ENCODE data around the gene DPPA3. TPM values are rescaled to one million over a fixed set of nuclear protein-coding genes. Genes with fewer than 3 reads are reported as not detected.

The DPPA3 gene
- total RNA-seq, 1 donor from 2014 or later = not detected

- no peaks in the 10 kb centered on the region for H3K4me1 ChIP-seq (ENCODE audit: insufficient read depth, low read length)
- no peaks in the 10 kb centered on the region for H3K4me1 Mint-ChIP-seq (ENCODE audit: low read depth, unreplicated experiment)
- H3K27ac ChIP-seq (ENCODE audit: low read depth, low read length) = no peak overlapping the region
- no peaks in the 10 kb centered on the region for H3K9me3 Mint-ChIP-seq (ENCODE audit: unreplicated experiment)
- no peak for TF ChIP-seq EZH2 (IDR thresholded peaks at IDR 0.05; ENCODE audit: insufficient read depth, low read length)
- no peak for TF ChIP-seq CTCF (IDR thresholded peaks at IDR 0.05; ENCODE audit: insufficient read depth, low read depth, low read length)
- DNase-seq (ENCODE audit: low read depth) (no peak), FAIRE-seq (no peak)
- H3K36me3 ChIP-seq (ENCODE audit: insufficient read depth, low read length) = no peaks in the 10 kb centered on the region
- H3K9me3 ChIP-seq (ENCODE audit: insufficient read depth, low read depth, low read length) = peaks cover under 1% of the 10 kb centered on the region
- no peaks in the 10 kb centered on the region for H3K36me3 Mint-ChIP-seq (ENCODE audit: low read depth, unreplicated experiment)
- no peak overlapping the region for H3K9ac ChIP-seq (ENCODE audit: low read length)
- no peak overlapping the region for H2AFZ ChIP-seq (ENCODE audit: low read depth, low read length)
- no peaks in the 10 kb centered on the region for H3K79me2 ChIP-seq (ENCODE audit: insufficient read depth, low read length)
- no peak overlapping the region for H3K4me2 ChIP-seq (ENCODE audit: low read length)
- no peak overlapping the region for H3K27ac Mint-ChIP-seq (ENCODE audit: unreplicated experiment)
- H3K27me3 ChIP-seq (ENCODE audit: insufficient read depth, low read length) = no peaks in the 10 kb centered on the region
- no peak overlapping the region for H3K4me3 ChIP-seq (ENCODE audit: insufficient read depth, low read depth, low read length)
- no peaks in the 10 kb centered on the region for H4K20me1 ChIP-seq (ENCODE audit: insufficient read depth, low read length)
- no peaks in the 10 kb centered on the region for H3K27me3 Mint-ChIP-seq (ENCODE audit: low read depth, unreplicated experiment)
- H3K4me3 Mint-ChIP-seq (ENCODE audit: unreplicated experiment) = no peak overlapping the region
These were observed 37.6 kb downstream of the DPPA3 start for GRCh38 chr12:7748852-7749251.

GRCh38 chr12:7749442-7749841, 38.2 kb downstream of the DPPA3 start:
- no peak overlapping the region for H3K27ac Mint-ChIP-seq (ENCODE audit: unreplicated experiment)
- no peaks in the 10 kb centered on the region for H3K27me3 Mint-ChIP-seq (ENCODE audit: low read depth, unreplicated experiment)
- H3K27me3 ChIP-seq (ENCODE audit: insufficient read depth, low read length) = no peaks in the 10 kb centered on the region
- no peaks in the 10 kb centered on the region for H4K20me1 ChIP-seq (ENCODE audit: insufficient read depth, low read length)
- TF ChIP-seq CTCF (IDR thresholded peaks at IDR 0.05; ENCODE audit: insufficient read depth, low read depth, low read length) = no peak
- no peak for TF ChIP-seq EZH2 (IDR thresholded peaks at IDR 0.05; ENCODE audit: insufficient read depth, low read length)
- no peak overlapping the region for H2AFZ ChIP-seq (ENCODE audit: low read depth, low read length)
- H3K9me3 Mint-ChIP-seq (ENCODE audit: unreplicated experiment) = no peaks in the 10 kb centered on the region
- no peak overlapping the region for H3K27ac ChIP-seq (ENCODE audit: low read depth, low read length)
- H3K9ac ChIP-seq (ENCODE audit: low read length) = no peak overlapping the region
- H3K4me1 Mint-ChIP-seq (ENCODE audit: low read depth, unreplicated experiment) = no peaks in the 10 kb centered on the region
- FAIRE-seq (no peak), DNase-seq (ENCODE audit: low read depth) (no peak)
- no peak overlapping the region for H3K4me3 Mint-ChIP-seq (ENCODE audit: unreplicated experiment)
- no peaks in the 10 kb centered on the region for H3K36me3 ChIP-seq (ENCODE audit: insufficient read depth, low read length)
- no peaks in the 10 kb centered on the region for H3K79me2 ChIP-seq (ENCODE audit: insufficient read depth, low read length)
- no peak overlapping the region for H3K4me3 ChIP-seq (ENCODE audit: insufficient read depth, low read depth, low read length)
- H3K4me1 ChIP-seq (ENCODE audit: insufficient read depth, low read length) = no peaks in the 10 kb centered on the region
- H3K9me3 ChIP-seq (ENCODE audit: insufficient read depth, low read depth, low read length) = no peaks in the 10 kb centered on the region
- H3K4me2 ChIP-seq (ENCODE audit: low read length) = no peak overlapping the region
- H3K36me3 Mint-ChIP-seq (ENCODE audit: low read depth, unreplicated experiment) = no peaks in the 10 kb centered on the region

DNA sequence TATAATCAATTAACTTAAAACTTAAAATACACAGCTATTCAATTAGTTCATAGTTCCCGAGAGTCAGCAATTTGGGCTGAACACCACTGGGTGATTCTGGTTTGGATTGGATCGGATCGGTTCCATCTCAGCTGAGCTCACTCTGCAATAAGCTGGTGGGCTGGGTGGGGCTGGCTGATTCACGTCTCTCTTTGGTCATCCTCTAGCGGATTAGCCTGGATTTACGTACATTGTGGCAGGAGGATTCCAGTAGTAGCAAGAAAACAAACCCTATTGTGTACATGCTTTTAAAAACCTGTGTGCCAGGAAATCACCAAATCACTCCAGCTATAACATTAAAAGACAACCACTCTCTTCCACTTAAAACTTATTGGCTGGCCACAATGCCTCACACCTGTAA, 39.1 kb downstream of the DPPA3 start:
- Histone ChIP-seq H3K9me3 (ENCODE audit: insufficient read depth, low read depth, low read length) (no peaks in the 10 kb centered on the region), H3K4me2 (ENCODE audit: low read length) (no peak overlapping the region), H3K27me3 (ENCODE audit: insufficient read depth, low read length) (no peaks in the 10 kb centered on the region), H3K36me3 (ENCODE audit: insufficient read depth, low read length) (no peaks in the 10 kb centered on the region), H3K79me2 (ENCODE audit: insufficient read depth, low read length) (no peaks in the 10 kb centered on the region), H2AFZ (ENCODE audit: low read depth, low read length) (no peak overlapping the region), H3K4me3 (ENCODE audit: insufficient read depth, low read depth, low read length) (no peak overlapping the region), H3K9ac (ENCODE audit: low read length) (no peak overlapping the region), H4K20me1 (ENCODE audit: insufficient read depth, low read length) (no peaks in the 10 kb centered on the region), H3K4me1 (ENCODE audit: insufficient read depth, low read length) (no peaks in the 10 kb centered on the region), H3K27ac (ENCODE audit: low read depth, low read length) (no peak overlapping the region)
- FAIRE-seq (no peak), DNase-seq (ENCODE audit: low read depth) (no peak)
- Mint-ChIP-seq H3K36me3 (ENCODE audit: low read depth, unreplicated experiment) (no peaks in the 10 kb centered on the region), H3K4me3 (ENCODE audit: unreplicated experiment) (no peak overlapping the region), H3K27me3 (ENCODE audit: low read depth, unreplicated experiment) (no peaks in the 10 kb centered on the region), H3K27ac (ENCODE audit: unreplicated experiment) (no peak overlapping the region), H3K9me3 (ENCODE audit: unreplicated experiment) (no peaks in the 10 kb centered on the region), H3K4me1 (ENCODE audit: low read depth, unreplicated experiment) (no peaks in the 10 kb centered on the region)
- TF ChIP-seq EZH2 (IDR thresholded peaks at IDR 0.05; ENCODE audit: insufficient read depth, low read length) = no peak
- no peak for TF ChIP-seq CTCF (IDR thresholded peaks at IDR 0.05; ENCODE audit: insufficient read depth, low read depth, low read length)
